ENCODE measurements around the gene MCM5.
"Not testable (repeated sequence)": the region's sequence is repeated elsewhere in the genome, so short reads cannot be mapped to it uniquely, and the experiment has no call there.

MCM5 gene

DNA sequence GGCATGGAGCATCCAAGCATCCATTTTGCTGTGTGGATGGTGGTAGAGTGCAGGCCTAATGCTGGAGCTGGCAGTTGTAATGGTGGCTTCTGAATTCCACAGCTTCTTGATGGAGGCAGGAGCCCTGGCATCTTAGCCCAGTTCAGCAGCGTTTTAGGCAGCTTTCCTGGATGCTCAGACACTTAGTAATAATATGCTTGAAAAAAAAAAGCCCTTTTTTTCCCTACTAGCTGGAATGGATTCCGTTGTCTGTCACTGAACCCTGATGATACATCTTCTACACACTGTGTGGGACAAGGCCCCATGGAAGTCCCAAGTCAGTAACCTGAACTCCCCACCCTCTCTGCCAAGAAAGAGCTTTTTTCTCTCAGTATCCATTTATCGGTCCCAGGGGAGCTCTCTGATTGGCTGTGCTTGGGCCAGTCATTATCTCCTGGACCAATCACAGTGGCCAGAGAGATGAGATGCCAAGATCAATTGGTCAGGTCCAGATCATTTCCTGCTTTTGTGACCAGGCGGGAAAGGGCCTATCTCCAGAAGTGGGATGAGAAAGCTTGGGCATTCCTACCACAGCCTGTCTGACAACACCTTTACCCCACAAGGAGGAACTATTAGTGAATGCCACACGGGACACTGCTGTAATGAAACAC lies 34.2 kb downstream of the MCM5 start:
- TF ChIP-seq, protein P1, sequence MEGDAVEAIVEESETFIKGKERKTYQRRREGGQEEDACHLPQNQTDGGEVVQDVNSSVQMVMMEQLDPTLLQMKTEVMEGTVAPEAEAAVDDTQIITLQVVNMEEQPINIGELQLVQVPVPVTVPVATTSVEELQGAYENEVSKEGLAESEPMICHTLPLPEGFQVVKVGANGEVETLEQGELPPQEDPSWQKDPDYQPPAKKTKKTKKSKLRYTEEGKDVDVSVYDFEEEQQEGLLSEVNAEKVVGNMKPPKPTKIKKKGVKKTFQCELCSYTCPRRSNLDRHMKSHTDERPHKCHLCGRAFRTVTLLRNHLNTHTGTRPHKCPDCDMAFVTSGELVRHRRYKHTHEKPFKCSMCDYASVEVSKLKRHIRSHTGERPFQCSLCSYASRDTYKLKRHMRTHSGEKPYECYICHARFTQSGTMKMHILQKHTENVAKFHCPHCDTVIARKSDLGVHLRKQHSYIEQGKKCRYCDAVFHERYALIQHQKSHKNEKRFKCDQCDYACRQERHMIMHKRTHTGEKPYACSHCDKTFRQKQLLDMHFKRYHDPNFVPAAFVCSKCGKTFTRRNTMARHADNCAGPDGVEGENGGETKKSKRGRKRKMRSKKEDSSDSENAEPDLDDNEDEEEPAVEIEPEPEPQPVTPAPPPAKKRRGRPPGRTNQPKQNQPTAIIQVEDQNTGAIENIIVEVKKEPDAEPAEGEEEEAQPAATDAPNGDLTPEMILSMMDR (IDR thresholded peaks at IDR 0.05; ENCODE audit: extremely low read depth, missing control alignments), result no peak
- DNase-seq (ENCODE audit: low spot score), result no peak

DNA sequence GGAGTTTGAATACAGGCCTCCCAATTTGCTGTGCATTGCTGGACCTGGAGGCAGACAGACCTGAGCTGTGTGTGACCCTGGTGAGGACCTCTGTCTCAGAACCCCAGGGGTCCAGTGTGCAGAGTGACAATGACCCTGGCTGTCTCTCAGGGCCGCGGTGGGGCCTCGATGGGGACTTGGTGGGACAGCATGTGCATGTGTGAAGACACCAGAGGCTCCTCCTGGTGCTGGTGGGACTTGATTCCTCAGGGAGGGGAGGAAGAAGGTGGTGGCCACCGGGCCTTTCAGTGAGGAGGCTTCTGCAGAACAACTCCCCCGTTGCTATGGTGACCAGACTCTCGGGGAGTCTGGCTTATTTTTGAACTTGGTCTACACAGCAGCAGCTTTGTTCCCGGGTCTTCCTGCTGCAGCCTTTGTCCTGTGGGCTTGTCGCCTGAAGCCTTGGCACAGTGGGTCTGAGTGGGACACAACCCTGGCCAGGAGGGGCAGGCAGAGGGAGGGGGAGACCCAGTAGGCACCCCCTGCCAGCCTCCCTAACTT lies 35.3 kb downstream of the MCM5 start:
- DNase-seq (ENCODE audit: low spot score), result no peak
- TF ChIP-seq, protein P1 (IDR thresholded peaks at IDR 0.05; ENCODE audit: extremely low read depth, missing control alignments), result no peak

DNA sequence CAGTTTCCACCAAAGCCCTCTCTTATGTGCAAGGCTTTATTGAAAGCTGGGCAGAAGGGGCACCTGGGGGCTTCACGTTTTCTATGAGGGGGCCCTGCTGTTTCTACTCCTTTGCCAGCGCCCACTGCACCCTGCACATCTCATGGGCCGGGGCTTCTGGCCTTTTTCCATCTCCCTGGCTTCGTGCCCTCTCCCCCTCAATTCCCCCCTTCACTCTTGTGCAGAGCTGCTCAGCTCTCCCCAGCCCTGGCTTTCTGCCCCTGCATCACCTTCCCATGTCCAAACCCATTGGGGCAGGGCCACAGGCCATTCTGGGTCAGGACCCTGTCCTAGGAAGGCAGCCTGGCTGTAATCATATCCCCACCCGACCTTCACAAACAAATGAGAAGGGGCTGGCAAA lies 36.5 kb downstream of the MCM5 start:
- TF ChIP-seq, protein P1 (IDR thresholded peaks at IDR 0.05; ENCODE audit: extremely low read depth, missing control alignments), result no peak
- DNase-seq (ENCODE audit: low spot score), result no peak

DNA sequence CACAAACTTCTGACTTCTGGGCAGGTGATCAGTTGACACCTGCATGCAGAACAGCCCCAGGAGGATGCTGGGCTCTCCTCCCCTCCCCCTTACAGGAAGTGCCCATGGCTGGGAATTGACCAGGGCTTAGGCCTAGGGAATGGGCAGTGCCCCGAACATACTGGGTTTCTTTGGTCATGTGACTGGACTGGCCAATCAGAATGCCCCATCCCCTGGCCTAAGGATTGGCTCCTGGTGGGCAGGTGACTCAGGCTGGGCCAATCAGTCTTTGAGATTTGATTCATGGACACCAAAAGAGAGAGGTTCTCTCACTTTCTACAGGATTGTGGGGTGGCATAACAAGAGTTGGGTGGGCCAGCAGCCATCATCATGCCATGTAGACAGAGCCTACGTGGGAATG lies 37.1 kb downstream of the MCM5 start:
- peak; percentile 41 for DNase-seq (ENCODE audit: low spot score)
- TF ChIP-seq, protein P1 (IDR thresholded peaks at IDR 0.05; ENCODE audit: extremely low read depth, missing control alignments), result no peak

DNA sequence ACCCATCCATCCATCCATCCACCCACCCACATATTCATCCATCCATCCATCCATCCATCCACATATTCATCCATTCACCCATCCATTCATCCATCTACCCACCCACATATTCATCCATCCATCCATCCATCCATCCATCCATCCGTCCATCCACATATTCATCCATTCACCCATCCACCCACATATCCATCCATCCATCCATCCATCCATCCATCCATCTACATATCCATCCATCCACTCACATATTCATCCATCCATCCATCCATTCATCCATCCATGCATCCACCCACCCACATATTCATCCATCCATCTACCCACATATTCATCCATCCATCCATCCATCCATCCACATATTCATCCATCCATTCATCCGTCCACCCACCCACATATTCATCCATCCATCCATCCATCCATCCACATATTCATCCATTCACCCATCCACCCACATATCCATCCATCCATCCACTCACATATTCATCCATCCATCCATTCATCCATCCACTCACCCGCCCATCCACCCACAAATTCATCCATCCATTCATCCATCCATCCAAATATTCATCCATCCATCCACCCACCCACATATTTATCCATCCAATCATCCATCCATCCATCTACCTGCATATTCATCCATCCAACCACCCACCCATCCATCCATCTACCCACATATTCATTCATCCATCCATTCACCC lies 38.9 kb downstream of the MCM5 start:
- not testable (repeated sequence) for DNase-seq (ENCODE audit: low spot score)

DNA sequence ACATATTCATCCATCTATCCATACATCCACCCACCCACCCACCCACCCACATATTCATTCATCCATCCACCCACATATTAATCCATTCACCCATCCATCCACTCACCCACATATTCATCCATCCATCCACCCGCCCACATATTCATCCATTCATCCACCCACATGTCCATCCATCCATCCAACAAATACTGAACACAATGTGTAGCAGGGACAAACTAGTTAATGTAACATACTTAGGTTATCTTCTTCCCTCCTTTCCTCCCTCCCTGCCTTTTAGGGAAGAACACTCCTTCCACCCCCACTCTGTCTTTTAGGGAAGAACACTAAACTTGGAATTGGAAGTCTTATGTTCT lies 39.4 kb downstream of the MCM5 start:
- DNase-seq (ENCODE audit: low spot score), result no peak
- TF ChIP-seq, protein P1 (IDR thresholded peaks at IDR 0.05; ENCODE audit: extremely low read depth, missing control alignments), result no peak

DNA sequence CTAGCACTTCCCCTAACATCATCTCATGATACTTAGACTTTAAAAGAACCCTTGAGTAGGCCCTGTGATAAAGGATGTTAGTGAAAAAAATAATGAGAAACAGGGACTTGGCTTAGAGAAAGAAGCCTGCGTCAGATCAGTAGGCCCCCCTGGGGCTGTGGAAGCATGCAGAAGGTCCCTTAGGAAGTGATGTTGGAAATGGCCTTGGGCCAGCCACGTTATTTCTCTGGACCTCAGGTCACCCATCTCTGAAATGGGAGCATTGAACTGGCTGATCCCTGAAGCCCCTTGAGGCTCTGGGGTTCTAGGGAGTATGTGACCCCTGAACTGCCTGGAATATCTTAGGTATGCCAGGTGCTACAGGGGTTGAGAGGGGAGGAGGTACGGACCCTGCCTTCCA lies 40.2 kb downstream of the MCM5 start:
- DNase-seq (ENCODE audit: low spot score), result no peak
- TF ChIP-seq, protein P1 (IDR thresholded peaks at IDR 0.05; ENCODE audit: extremely low read depth, missing control alignments), result no peak

All from GM20000 (cell line).